ENCODE measurements around the gene ILF2.

The ILF2 gene

GRCh38 chr1:153697191-153698019, 26.6 kb upstream of the ILF2 start:
- no peaks in the 10 kb centered on the region for H3K27me3 ChIP-seq (ENCODE audit: insufficient read depth, poor library complexity, severe bottlenecking)
- DNase-seq (ENCODE audit: low read depth in 1 of 2, low spot score in 1 of 2) = no peak
- no peak overlapping the region for H3K27ac ChIP-seq (replicated peaks)
- H3K4me3 ChIP-seq (replicated peaks; ENCODE audit: insufficient read depth, low read length) = no peak overlapping the region
- TF ChIP-seq REST (IDR thresholded peaks at IDR 0.05; ENCODE audit: insufficient replicate concordance, low read depth) (no peak), GABPA (IDR thresholded peaks at IDR 0.05; ENCODE audit: low read depth) (no peak), POLR2AphosphoS5 (IDR thresholded peaks at IDR 0.05; ENCODE audit: low read depth) (no peak), SPI1 (IDR thresholded peaks at IDR 0.05; ENCODE audit: borderline replicate concordance, low read depth) (no peak), CTCF (IDR thresholded peaks at IDR 0.05; ENCODE audit: insufficient read depth, low read length) (no peak)

GRCh38 chr1:153696741-153697140, 25.9 kb upstream of the ILF2 start:
- no peak for TF ChIP-seq REST (IDR thresholded peaks at IDR 0.05; ENCODE audit: insufficient replicate concordance, low read depth)
- no peak for TF ChIP-seq GABPA (IDR thresholded peaks at IDR 0.05; ENCODE audit: low read depth)
- TF ChIP-seq POLR2AphosphoS5 (IDR thresholded peaks at IDR 0.05; ENCODE audit: low read depth) = no peak
- no peaks in the 10 kb centered on the region for H3K27me3 ChIP-seq (ENCODE audit: insufficient read depth, poor library complexity, severe bottlenecking)
- no peak overlapping the region for H3K27ac ChIP-seq (replicated peaks)
- no peak overlapping the region for H3K4me3 ChIP-seq (replicated peaks; ENCODE audit: insufficient read depth, low read length)
- DNase-seq (ENCODE audit: low read depth in 1 of 2, low spot score in 1 of 2) = no peak

- H3K4me3 ChIP-seq (replicated peaks; ENCODE audit: insufficient read depth, low read length) = no peak overlapping the region
- no peak for TF ChIP-seq GABPA (IDR thresholded peaks at IDR 0.05; ENCODE audit: low read depth)
- TF ChIP-seq CTCF (IDR thresholded peaks at IDR 0.05; ENCODE audit: insufficient read depth, low read length) = no peak
- no peak for TF ChIP-seq SPI1 (IDR thresholded peaks at IDR 0.05; ENCODE audit: borderline replicate concordance, low read depth)
- TF ChIP-seq REST (IDR thresholded peaks at IDR 0.05; ENCODE audit: insufficient replicate concordance, low read depth) = no peak
- no peak for TF ChIP-seq POLR2AphosphoS5 (IDR thresholded peaks at IDR 0.05; ENCODE audit: low read depth)
- no peak overlapping the region for H3K27ac ChIP-seq (replicated peaks)
- no peak for DNase-seq (ENCODE audit: low read depth in 1 of 2, low spot score in 1 of 2)
- H3K27me3 ChIP-seq (ENCODE audit: insufficient read depth, poor library complexity, severe bottlenecking) = no peaks in the 10 kb centered on the region
Observed at GRCh38 chr1:153693466-153693865, 22.7 kb upstream of the ILF2 start.
